DND-41 (cell line): ENCODE results near the gene SLC12A6.
A peak's percentile ranks its signal among the peaks of the same experiment; 100 is the strongest.

Source experiments
- ATAC-seq: fragments of 200-7000 bp; cut with Tn5 transposase; 3 replicates; pipeline ENCODE4 v1.9.1; 2021; ENCODE audit warnings: low read depth; ENCODE audit not compliant: insufficient read depth
- DNase-seq: peaks from one replicate; pipeline ENCODE4 v3.0.0-alpha.2; 2020
- H2AFZ ChIP-seq: 2 replicates; pipeline ENCODE4 v1.6.0; 2012; ENCODE audit warnings: low read depth, low read length
- H3K27ac ChIP-seq: 2 replicates; pipeline ENCODE4 v1.5.1; 2012; ENCODE audit warnings: low read length, inconsistent platforms
- H3K27me3 ChIP-seq: fragments of 200-600 bp; sonication (generic); 2 replicates; pipeline ENCODE4 v1.6.0; 2012; ENCODE audit warnings: low read length, mild to moderate bottlenecking, inconsistent platforms; ENCODE audit not compliant: insufficient read depth, poor library complexity
- H3K36me3 ChIP-seq: 2 replicates; pipeline ENCODE4 v1.5.1; 2012; ENCODE audit warnings: low read length, inconsistent platforms; ENCODE audit not compliant: insufficient read depth
- H3K4me1 ChIP-seq: 2 replicates; pipeline ENCODE4 v1.5.1; 2012; ENCODE audit warnings: mild to moderate bottlenecking, low read length; ENCODE audit not compliant: insufficient read depth
- H3K4me2 ChIP-seq: 2 replicates; pipeline ENCODE4 v1.6.0; 2012; ENCODE audit warnings: mild to moderate bottlenecking, moderate library complexity, low read length, inconsistent platforms; ENCODE audit not compliant: insufficient read depth
- H3K4me3 ChIP-seq, 2 experiments: fragments of 200-600 bp in 1 of 2; shearing (Covaris generic) in 1 of 2; 2 replicates each; pipeline ENCODE4 v1.5.1; 2012 to 2016; ENCODE audit warnings: inconsistent platforms in 2 of 2, low read length in 2 of 2, mild to moderate bottlenecking in 2 of 2, low read depth in 1 of 2, moderate library complexity in 1 of 2
- H3K79me2 ChIP-seq: 2 replicates; pipeline ENCODE4 v1.6.0; 2012; ENCODE audit warnings: low read length, inconsistent platforms; ENCODE audit not compliant: insufficient read depth
- H3K9ac ChIP-seq: 2 replicates; pipeline ENCODE4 v1.6.0; 2012; ENCODE audit warnings: low read depth, mild to moderate bottlenecking, inconsistent platforms, low read length, moderate library complexity
- H3K9me3 ChIP-seq: 2 replicates; pipeline ENCODE4 v1.5.1; 2012; ENCODE audit warnings: low read length, moderate library complexity, mild to moderate bottlenecking, inconsistent platforms; ENCODE audit not compliant: insufficient read depth, severe bottlenecking
- H4K20me1 ChIP-seq: 2 replicates; pipeline ENCODE4 v1.6.0; 2012; ENCODE audit warnings: low read length; ENCODE audit not compliant: insufficient read depth
- CTCF ChIP-seq: IDR thresholded peaks from 2 replicates; pipeline ENCODE4 v1.5.1; 2012; ENCODE audit warnings: borderline replicate concordance, low read length, moderate library complexity, mild to moderate bottlenecking; ENCODE audit not compliant: poor library complexity, severe bottlenecking; ENCODE audit errors: extremely low read depth
- EZH2 ChIP-seq: IDR thresholded peaks from 3 replicates; pipeline ENCODE4 v1.6.1; 2012; ENCODE audit warnings: borderline replicate concordance, low read depth, mild to moderate bottlenecking, moderate library complexity, low read length, inconsistent platforms; ENCODE audit not compliant: severe bottlenecking

The SLC12A6 gene

DNA sequence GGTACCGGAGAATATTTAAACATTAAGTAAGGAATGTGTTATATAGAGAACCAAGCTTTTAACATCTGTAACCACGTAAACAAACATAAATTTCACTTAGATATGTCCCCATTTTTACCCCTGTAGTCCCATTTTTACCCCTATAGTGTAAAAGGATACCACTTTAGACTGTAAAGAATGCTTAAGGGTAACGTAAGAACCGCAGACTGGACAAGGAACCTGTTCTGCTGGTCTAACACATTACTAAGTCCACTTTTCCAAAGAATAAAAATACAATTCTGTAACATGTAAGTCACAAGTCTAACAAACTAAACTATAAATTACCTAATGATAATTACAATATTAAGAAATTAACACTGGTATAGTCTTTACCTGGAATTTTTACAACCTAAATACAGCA is 2.9 kb downstream of the SLC12A6 start:
- no peak for ATAC-seq
- peak overlapping the region; percentile 99 for H3K4me2 ChIP-seq
- DNase-seq: no peak

GRCh38 chr15:34332553-34333120 is 4.9 kb downstream of the SLC12A6 start:
- Histone ChIP-seq H3K27ac (no peak overlapping the region), H3K4me1 (peaks cover 41% of the 10 kb centered on the region), H3K9me3 (no peaks in the 10 kb centered on the region), H3K4me3 (no peak overlapping the region), H3K79me2 (peaks cover 18% of the 10 kb centered on the region), H2AFZ (no peak overlapping the region), H3K27me3 (no peaks in the 10 kb centered on the region), H3K36me3 (no peaks in the 10 kb centered on the region; the same call in 1 of the 2 replicates), H3K9ac (no peak overlapping the region), H4K20me1 (no peaks in the 10 kb centered on the region), H3K4me2 (no peak overlapping the region)
- ATAC-seq (no peak), DNase-seq (no peak)
- TF ChIP-seq EZH2: no peak
- no peak for TF ChIP-seq CTCF

More for the DNA sequence above, 2.9 kb downstream of the SLC12A6 start:
- H3K36me3 ChIP-seq: no peaks in the 10 kb centered on the region; the same call in 1 of the 2 replicates
- peaks cover 18% of the 10 kb centered on the region for H3K79me2 ChIP-seq
- no peak overlapping the region for H2AFZ ChIP-seq
- peak overlapping the region; percentile 72 for H3K27ac ChIP-seq
- H3K9ac ChIP-seq: peak overlapping the region; percentile 40
- H3K4me1 ChIP-seq: peaks cover 48% of the 10 kb centered on the region
- TF ChIP-seq EZH2 (no peak), CTCF (no peak)
- no peaks in the 10 kb centered on the region for H4K20me1 ChIP-seq
- H3K27me3 ChIP-seq: no peaks in the 10 kb centered on the region
- no peaks in the 10 kb centered on the region for H3K9me3 ChIP-seq
- H3K4me3 ChIP-seq: peak overlapping the region in 1 of 2 experiments; percentile 97; a peak in 2 of 4 replicates

- DNase-seq (no peak), ATAC-seq (no peak)
- Histone ChIP-seq H3K79me2 (peaks cover 11% of the 10 kb centered on the region), H3K27me3 (no peaks in the 10 kb centered on the region), H3K9me3 (no peaks in the 10 kb centered on the region), H4K20me1 (no peaks in the 10 kb centered on the region), H3K27ac (no peak overlapping the region), H2AFZ (no peak overlapping the region), H3K4me2 (no peak overlapping the region), H3K4me1 (peaks cover 36% of the 10 kb centered on the region), H3K9ac (no peak overlapping the region), H3K36me3 (no peaks in the 10 kb centered on the region), H3K4me3 (no peak overlapping the region)
- TF ChIP-seq EZH2: no peak
- no peak for TF ChIP-seq CTCF
Measured at GRCh38 chr15:34331809-34332208, 5.8 kb downstream of the SLC12A6 start.

DNA sequence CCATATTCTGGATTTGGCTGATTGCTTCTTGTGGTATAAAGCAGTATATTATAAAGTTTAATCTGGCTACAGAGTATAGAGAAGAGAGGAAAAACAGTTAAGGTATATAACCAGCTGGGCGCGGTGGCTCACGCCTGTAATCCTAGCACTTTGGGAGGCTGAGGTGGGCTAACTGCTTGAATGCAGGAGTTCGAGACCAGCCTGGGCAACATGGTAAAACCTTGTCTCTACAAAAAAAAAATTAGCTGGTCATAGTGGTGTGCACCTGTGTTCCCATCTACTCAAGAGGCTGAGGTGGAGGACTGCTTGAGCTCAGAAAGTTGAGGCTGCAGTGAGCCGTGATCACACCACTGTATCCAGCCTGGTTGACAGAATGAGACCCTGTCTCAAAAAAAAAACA is 7.3 kb downstream of the SLC12A6 start:
- H3K27me3 ChIP-seq: no peaks in the 10 kb centered on the region
- no peak overlapping the region for H3K4me3 ChIP-seq
- H3K4me1 ChIP-seq: peaks cover 21% of the 10 kb centered on the region
- peaks cover 8% of the 10 kb centered on the region for H3K79me2 ChIP-seq
- no peak for DNase-seq
- H4K20me1 ChIP-seq: no peaks in the 10 kb centered on the region
- no peaks in the 10 kb centered on the region for H3K9me3 ChIP-seq
- TF ChIP-seq CTCF (no peak), EZH2 (no peak)
- no peak overlapping the region for H2AFZ ChIP-seq
- no peak for ATAC-seq
- no peak overlapping the region for H3K4me2 ChIP-seq
- H3K27ac ChIP-seq: no peak overlapping the region
- no peak overlapping the region for H3K9ac ChIP-seq
- H3K36me3 ChIP-seq: no peaks in the 10 kb centered on the region
